ENCODE measurements around the gene RBAK. TPM values are rescaled to one million over a fixed set of nuclear protein-coding genes. Genes with fewer than 3 reads are reported as not detected.

The RBAK gene
- total RNA-seq, 1 experiment from 2014 or later, result 8.4 TPM

Other genes with a start within 250 kb of the RBAK start
- not detected in 2 replicates for gene PAPOLB, start 183.8 kb upstream of the RBAK start, total RNA-seq (2014; rRNA removed; shearing (Covaris generic))
- gene RADIL, start 162.1 kb upstream of the RBAK start, total RNA-seq (2014; rRNA removed; shearing (Covaris generic)), result 0.24 TPM in 1 of 2 replicates, not detected in the other
- gene MMD2, start 86.7 kb upstream of the RBAK start, total RNA-seq (2014; rRNA removed; shearing (Covaris generic)), result not detected in 2 replicates
- gene WIPI2, start 144.4 kb downstream of the RBAK start, total RNA-seq (2014; rRNA removed; shearing (Covaris generic)), result 33.0 and 35.9 TPM in 2 replicates
- gene SLC29A4, start 237.1 kb downstream of the RBAK start, total RNA-seq (2014; rRNA removed; shearing (Covaris generic)), result 8.1 and 8.7 TPM in 2 replicates